IMR-90 (cell line): ENCODE results near the gene ANKMY1. TPM values are rescaled to one million over a fixed set of nuclear protein-coding genes. Genes with fewer than 3 reads are reported as not detected.

Source experiments
- ATAC-seq: fragments of 200-7000 bp; cut with Tn5 transposase; 2 replicates; pipeline ENCODE4 v1.9.1; 2020; ENCODE audit warnings: low read depth, mild to moderate bottlenecking, moderate library complexity
- BruUV-seq: library from RNA; stranded (reverse); fragments of 400-500 nt; replicated peaks from 2 replicates; lab custom pipeline; 2021; lab: Mats Ljungman, UMichigan
- CTCF ChIA-PET: fragments of 300-600 bp; formaldehyde crosslinking; extraction: SDS; loops from one replicate; lab custom pipeline; 2021; ENCODE audit warnings: antibody characterized with exemption; lab: Yijun Ruan, JAX
- POLR2A ChIA-PET: fragments of 300-600 bp; sonication (Branson Sonifier 250); formaldehyde crosslinking; loops from one replicate; lab custom pipeline; 2022; ENCODE audit warnings: antibody characterized with exemption; ENCODE audit not compliant: unreplicated experiment; lab: Charles Lee
- DNase-seq: peaks from one replicate; pipeline ENCODE4 v3.0.0; 2013
- H2AFZ ChIP-seq: replicated peaks from 2 replicates; pipeline ENCODE3; 2013; ENCODE audit warnings: low read length, mild to moderate bottlenecking; ENCODE audit not compliant: poor library complexity
- H2AK5ac ChIP-seq: 2 replicates; pipeline ENCODE4 v1.6.1; 2013; ENCODE audit warnings: low read depth, low read length, inconsistent platforms
- H2AK9ac ChIP-seq: replicated peaks from 2 replicates; pipeline ENCODE3; 2013; ENCODE audit warnings: mild to moderate bottlenecking, low read depth, low read length, moderate library complexity; ENCODE audit not compliant: poor library complexity
- H2BK120ac ChIP-seq: 2 replicates; pipeline ENCODE4 v1.6.1; 2013; ENCODE audit warnings: low read depth, low read length, inconsistent platforms
- H2BK15ac ChIP-seq: 3 replicates; pipeline ENCODE4 v1.6.1; 2013; ENCODE audit warnings: low read depth, low read length, inconsistent platforms
- H2BK20ac ChIP-seq: 2 replicates; pipeline ENCODE4 v1.6.1; 2013; ENCODE audit warnings: low read depth, mild to moderate bottlenecking, inconsistent platforms, low read length, moderate library complexity
- H2BK5ac ChIP-seq: 2 replicates; pipeline ENCODE4 v1.6.1; 2013; ENCODE audit warnings: mild to moderate bottlenecking, low read depth, low read length, inconsistent platforms; ENCODE audit not compliant: poor library complexity, severe bottlenecking
- H3K14ac ChIP-seq: replicated peaks from 2 replicates; pipeline ENCODE4 v1.6.1; 2013; ENCODE audit warnings: low read depth, low read length, inconsistent platforms
- H3K18ac ChIP-seq: 2 replicates; pipeline ENCODE4 v1.6.1; 2013; ENCODE audit warnings: low read depth, low read length, control low read depth
- H3K23ac ChIP-seq: 2 replicates; pipeline ENCODE4 v1.6.1; 2013; ENCODE audit warnings: low read depth, low read length, inconsistent platforms
- H3K27ac ChIP-seq: 2 replicates; pipeline ENCODE4 v1.5.1; 2013; ENCODE audit warnings: mild to moderate bottlenecking, control low read depth, low read length; ENCODE audit not compliant: insufficient read depth
- H3K27me3 ChIP-seq: 2 replicates; pipeline ENCODE4 v1.6.1; 2013; ENCODE audit warnings: low read length; ENCODE audit not compliant: control insufficient read depth, insufficient read depth
- H3K36me3 ChIP-seq: 2 replicates; pipeline ENCODE4 v1.6.1; 2013; ENCODE audit warnings: low read length, mixed read lengths; ENCODE audit not compliant: control insufficient read depth, insufficient read depth
- H3K4ac ChIP-seq: 2 replicates; pipeline ENCODE4 v1.6.1; 2013; ENCODE audit warnings: low read depth, low read length, inconsistent platforms
- H3K4me1 ChIP-seq: 2 replicates; pipeline ENCODE4 v1.6.1; 2013; ENCODE audit warnings: low read length, mixed read lengths; ENCODE audit not compliant: control insufficient read depth, insufficient read depth
- H3K4me2 ChIP-seq: 2 replicates; pipeline ENCODE4 v1.6.1; 2013; ENCODE audit warnings: low read depth, mild to moderate bottlenecking, control low read depth, low read length, moderate library complexity
- H3K4me3 ChIP-seq: 2 replicates; pipeline ENCODE4 v1.5.1; 2013; ENCODE audit warnings: low read depth, mild to moderate bottlenecking, control low read depth, low read length, moderate library complexity; ENCODE audit not compliant: insufficient read depth
- H3K56ac ChIP-seq: 2 replicates; pipeline ENCODE4 v1.6.1; 2013; ENCODE audit warnings: low read length, inconsistent platforms; ENCODE audit not compliant: insufficient read depth; ENCODE audit errors: extremely low read depth
- H3K79me1 ChIP-seq, 2 experiments: 2 replicates each; pipeline ENCODE4 v1.6.1; 2013; ENCODE audit warnings: low read length in 2 of 2, inconsistent platforms in 1 of 2, low read depth in 1 of 2
- H3K9ac ChIP-seq: 2 replicates; pipeline ENCODE4 v1.6.1; 2013; ENCODE audit warnings: low read depth, low read length, control low read depth
- H3K9me1 ChIP-seq: 2 replicates; pipeline ENCODE4 v1.6.1; 2013; ENCODE audit warnings: low read length, inconsistent platforms; ENCODE audit not compliant: insufficient read depth
- H3K9me3 ChIP-seq: 2 replicates; pipeline ENCODE4 v1.6.1; 2013; ENCODE audit warnings: low read length; ENCODE audit not compliant: control insufficient read depth, insufficient read depth
- H4K20me1 ChIP-seq: 2 replicates; pipeline ENCODE4 v1.6.1; 2013; ENCODE audit warnings: low read length, inconsistent platforms; ENCODE audit not compliant: insufficient read depth
- H4K5ac ChIP-seq: 2 replicates; pipeline ENCODE4 v1.6.1; 2013; ENCODE audit warnings: mild to moderate bottlenecking, low read depth, low read length, control low read depth
- H4K8ac ChIP-seq, 2 experiments: 2 replicates each; pipeline ENCODE4 v1.6.1; 2013; ENCODE audit warnings: low read depth in 2 of 2, low read length in 2 of 2, control low read depth in 1 of 2, inconsistent platforms in 1 of 2
- H4K91ac ChIP-seq: 2 replicates; pipeline ENCODE4 v1.6.1; 2013; ENCODE audit warnings: low read depth, low read length, inconsistent platforms; ENCODE audit not compliant: insufficient read depth
- BHLHE40 ChIP-seq: fragments of 150-350 bp; IDR thresholded peaks from 2 replicates; pipeline ENCODE4 v1.6.1; 2016; ENCODE audit warnings: mild to moderate bottlenecking, low read depth, low read length
- CEBPB ChIP-seq: IDR thresholded peaks from 2 replicates; pipeline ENCODE4 v1.6.1; 2012; ENCODE audit warnings: low read depth, low read length, improper control_type of control experiment
- CHD1 ChIP-seq: IDR thresholded peaks from 2 replicates; pipeline ENCODE4 v1.6.1; 2012; ENCODE audit warnings: low read depth, low read length, improper control_type of control experiment
- CTCF ChIP-seq: conservative IDR thresholded peaks from 2 replicates; pipeline ENCODE4 v1.5.1; 2012; ENCODE audit warnings: mild to moderate bottlenecking, low read depth, low read length, improper control_type of control experiment
- ELK1 ChIP-seq: fragments of 150-350 bp; IDR thresholded peaks from 2 replicates; pipeline ENCODE4 v1.6.1; 2016; ENCODE audit warnings: low read depth, mild to moderate bottlenecking, low read length, moderate library complexity, borderline replicate concordance
- FOS ChIP-seq: fragments of 150-350 bp; IDR thresholded peaks from 2 replicates; pipeline ENCODE4 v1.6.1; 2016; ENCODE audit warnings: low read depth, low read length
- MAFK ChIP-seq: IDR thresholded peaks from 2 replicates; pipeline ENCODE4 v1.6.1; 2012; ENCODE audit warnings: low read depth, low read length, improper control_type of control experiment
- MAZ ChIP-seq: IDR thresholded peaks from 2 replicates; pipeline ENCODE4 v1.6.1; 2012; ENCODE audit warnings: low read depth, mild to moderate bottlenecking, low read length, improper control_type of control experiment, moderate library complexity, borderline replicate concordance
- MXI1 ChIP-seq: IDR thresholded peaks from 2 replicates; pipeline ENCODE4 v1.6.1; 2012; ENCODE audit warnings: low read depth, mild to moderate bottlenecking, low read length, moderate library complexity, borderline replicate concordance
- NFE2L2 ChIP-seq: fragments of 150-350 bp; IDR thresholded peaks from 2 replicates; pipeline ENCODE4 v1.6.1; 2016; ENCODE audit warnings: low read depth, mild to moderate bottlenecking, low read length
- POLR2A ChIP-seq: IDR thresholded peaks from 2 replicates; pipeline ENCODE4 v1.6.1; 2012; ENCODE audit warnings: mild to moderate bottlenecking, low read depth, low read length
- RCOR1 ChIP-seq: IDR thresholded peaks from 2 replicates; pipeline ENCODE4 v1.6.1; 2012; ENCODE audit warnings: mild to moderate bottlenecking, low read length, improper control_type of control experiment; ENCODE audit not compliant: insufficient replicate concordance
- RFX5 ChIP-seq: IDR thresholded peaks from 2 replicates; pipeline ENCODE4 v1.8.0; 2012; ENCODE audit warnings: low read depth, mild to moderate bottlenecking, low read length, moderate library complexity
- USF2 ChIP-seq: fragments of 150-350 bp; IDR thresholded peaks from 2 replicates; pipeline ENCODE4 v1.6.1; 2017; ENCODE audit warnings: mild to moderate bottlenecking, antibody characterized with exemption, low read length, low read depth
- dilution Hi-C: fragments of 300-500 bp; cut with HindIII; formaldehyde crosslinking; loops from one replicate; pipeline ENCODE4 v1.14.3; 2018; ENCODE audit warnings: low sequenced_read_pairs; ENCODE audit not compliant: unreplicated experiment
- in situ Hi-C: fragments of 300-500 bp; cut with MboI; formaldehyde crosslinking; loops from 3 replicates; pipeline ENCODE4 v1.14.3; 2019; ENCODE audit warnings: low sequenced_read_pairs, inconsistent platforms, mixed read lengths
- intact Hi-C: fragments of 100-400 bp; cut with micrococcal nuclease; formaldehyde crosslinking; loops from 2 replicates; pipeline ENCODE4 v1.10.0; 2022
- polyA plus RNA-seq, 3 experiments: library from polyadenylated mRNA; depleted of rRNA; stranded (reverse); fragments of >200 nt; gene quantifications; 2 replicates each; pipeline ENCODE4 v1.2.3, GENCODE V29; 2012; ENCODE audit warnings: low replicate concordance in 1 of 3
- total RNA-seq: library from RNA; depleted of rRNA; stranded (reverse); fragments of >200 nt; gene quantifications from 2 replicates; pipeline ENCODE4 v1.2.3, GENCODE V29; 2012

ANKMY1 gene
- total and polyA plus RNA-seq, 2 of the 4 experiments (the other 2 are of a cell fraction) = 2.9 to 5.5 TPM

- H3K14ac ChIP-seq = no peak overlapping the region
- no peaks in the 10 kb centered on the region for H3K4me1 ChIP-seq
- no peak overlapping the region for H3K56ac ChIP-seq
- no peaks in the 10 kb centered on the region for H3K27me3 ChIP-seq
- H2BK15ac ChIP-seq = no peak overlapping the region
- no peak overlapping the region for H3K4me3 ChIP-seq
- no peak overlapping the region for H3K4me2 ChIP-seq
- no peak overlapping the region for H4K5ac ChIP-seq
- no peak overlapping the region for H2BK20ac ChIP-seq
- TF ChIP-seq CEBPB (no peak), FOS (no peak), MAZ (no peak), POLR2A (no peak), RFX5 (no peak), CHD1 (no peak), ELK1 (no peak), NFE2L2 (no peak), CTCF (no peak), MAFK (no peak), BHLHE40 (no peak), MXI1 (no peak), USF2 (no peak), RCOR1 (no peak)
- H3K27ac ChIP-seq = no peak overlapping the region
- intact Hi-C loops = no loop called here
- POLR2A ChIA-PET = no interaction called here
- H3K9me1 ChIP-seq = peaks cover 4% of the 10 kb centered on the region; the same call in 1 of the 2 replicates
- H3K23ac ChIP-seq = no peak overlapping the region
- H3K18ac ChIP-seq = no peak overlapping the region
- no peak overlapping the region for H2AK5ac ChIP-seq
- no peak overlapping the region for H4K8ac ChIP-seq
- ATAC-seq (no peak), DNase-seq (peak; percentile 14)
- no peak overlapping the region for H3K9ac ChIP-seq
- no peak overlapping the region for H2AK9ac ChIP-seq
- no peak overlapping the region for H2AFZ ChIP-seq
- BruUV-seq = no TSS peak
- no peak overlapping the region for H3K4ac ChIP-seq
- CTCF ChIA-PET = no interaction called here
- H2BK120ac ChIP-seq = no peak overlapping the region
- peaks cover 6% of the 10 kb centered on the region for H3K36me3 ChIP-seq
- dilution Hi-C loops = no loop called here
- H3K9me3 ChIP-seq = no peaks in the 10 kb centered on the region
- no peaks in the 10 kb centered on the region for H4K20me1 ChIP-seq
- no peak overlapping the region for H4K91ac ChIP-seq
- no peak overlapping the region for H2BK5ac ChIP-seq
- H3K79me1 ChIP-seq = no peaks in the 10 kb centered on the region; a peak in 1 of 4 replicates
- in situ Hi-C loops = no loop called here
Observed at GRCh38 chr2:240539906-240540305, 17.9 kb downstream of the ANKMY1 start.
